T-cell (primary cell): ENCODE measurements around the gene TRMT61A. TPM values are rescaled to one million over a fixed set of nuclear protein-coding genes. Genes with fewer than 3 reads are reported as not detected.
A peak's percentile ranks its signal among the peaks of the same experiment; 100 is the strongest.
"Not testable (repeated sequence)": the region's sequence is repeated elsewhere in the genome, so short reads cannot be mapped to it uniquely, and the experiment has no call there.

Experiments
- ATAC-seq, 4 experiments: fragments of 200-7000 bp in 3 of 4; fragments of 150-1000 bp in 1 of 4; cut with Tn5 transposase; replicated peaks in 1 of 4; 1 replicate in 3 of 4; 2 replicates in 1 of 4; pipeline ENCODE4 v1.10.0; 2021; ENCODE audit warnings: moderate library complexity in 3 of 4, mild to moderate bottlenecking in 2 of 4, moderate number of reproducible peaks in 1 of 4
- CTCF ChIA-PET, 2 donors: fragments of 300-600 bp; sonication (Branson Sonifier 250); formaldehyde crosslinking; loops; one replicate each; lab custom pipeline; 2022; ENCODE audit warnings: antibody characterized with exemption in 2 of 2; lab: Charles Lee
- POLR2A ChIA-PET, 2 donors: fragments of 300-600 bp; sonication (Branson Sonifier 250); formaldehyde crosslinking; loops; one replicate each; lab custom pipeline; 2022; ENCODE audit warnings: antibody characterized with exemption in 2 of 2; lab: Charles Lee
- DNase-seq, 35 experiments: peaks; one replicate each; pipeline versions ENCODE4 v3.0.0 to v3.0.0-alpha.2; 2013 to 2023
- H3K27ac ChIP-seq: one replicate; pipeline ENCODE4 v1.5.1; 2013; ENCODE audit warnings: low read length
- H3K27me3 ChIP-seq, 2 experiments: replicated peaks in 1 of 2; 1 replicate in 1 of 2; 2 replicates in 1 of 2; pipeline versions ENCODE4 v1.6.1 to v1.7.0; 2013; ENCODE audit warnings: low read length in 1 of 2, mixed read lengths in 1 of 2; ENCODE audit not compliant: control insufficient read depth in 2 of 2, insufficient read depth in 2 of 2; ENCODE audit errors: extremely low read depth in 1 of 2
- H3K36me3 ChIP-seq, 2 donors: 1 replicate in 1 of 2; 2 replicates in 1 of 2; pipeline versions ENCODE4 v1.6.1 to v1.7.0; 2013; ENCODE audit warnings: low read length in 1 of 2; ENCODE audit not compliant: control insufficient read depth in 2 of 2, insufficient read depth in 1 of 2; ENCODE audit errors: extremely low read depth in 1 of 2
- H3K4me1 ChIP-seq, 2 experiments: 1 replicate in 1 of 2; 2 replicates in 1 of 2; pipeline versions ENCODE4 v1.6.1 to v1.7.0; 2013; ENCODE audit warnings: low read length in 2 of 2, mixed read lengths in 1 of 2; ENCODE audit not compliant: insufficient read depth in 2 of 2, control insufficient read depth in 1 of 2; ENCODE audit errors: extremely low read depth in 1 of 2
- H3K4me3 ChIP-seq, 2 donors: 1 replicate in 1 of 2; 2 replicates in 1 of 2; pipeline versions ENCODE4 v1.5.1 to v1.7.0; 2013; ENCODE audit warnings: mild to moderate bottlenecking in 2 of 2, low read length in 1 of 2, moderate library complexity in 1 of 2; ENCODE audit not compliant: control insufficient read depth in 1 of 2; ENCODE audit errors: extremely low read depth in 1 of 2
- H3K9me3 ChIP-seq: 2 replicates; pipeline ENCODE4 v1.7.0; 2013
- H3K27ac Mint-ChIP-seq, 2 donors: one replicate each; pipeline ENCODE4 v1.8.0; 2020 to 2021; ENCODE audit warnings: mild to moderate bottlenecking in 2 of 2, mixed read lengths in 2 of 2
- H3K27me3 Mint-ChIP-seq, 2 donors: one replicate each; pipeline ENCODE4 v1.8.0; 2021 to 2022; ENCODE audit warnings: mixed read lengths in 2 of 2
- H3K36me3 Mint-ChIP-seq: one replicate; pipeline ENCODE4 v1.8.0; 2021; ENCODE audit warnings: mixed read lengths
- H3K4me1 Mint-ChIP-seq, 3 donors: one replicate each; pipeline ENCODE4 v1.8.0; 2020 to 2022; ENCODE audit warnings: mixed read lengths in 3 of 3, mild to moderate bottlenecking in 1 of 3
- H3K4me3 Mint-ChIP-seq, 3 donors: one replicate each; pipeline ENCODE4 v1.8.0; 2020 to 2022; ENCODE audit warnings: mild to moderate bottlenecking in 3 of 3, mixed read lengths in 3 of 3, moderate library complexity in 3 of 3
- H3K9me3 Mint-ChIP-seq, 3 donors: one replicate each; pipeline ENCODE4 v1.8.0; 2020 to 2022; ENCODE audit warnings: mixed read lengths in 3 of 3
- WGBS: methylation state at CpG from one replicate; pipeline ENCODE4 v1.1.5; 2013; ENCODE audit warnings: missing lambda C conversion rate; ENCODE audit not compliant: insufficient coverage; 5-methylcytosine and 5-hydroxymethylcytosine counted together
- total RNA-seq, 35 experiments: library from RNA in 6 of 35; stranded (reverse) in 6 of 35; fragments of 120-200 nt in 1 of 35; gene quantifications; one replicate each; pipeline versions ENCODE4 v1.2.1 to v1.2.4 and lab custom pipeline; 2013 to 2026

TRMT61A gene
- total RNA-seq, 5 donors from 2014 or later (not counting 1 experiment from before 2014, with no cell fraction given): 10.0 to 20.3 (median 17.6) TPM

DNA sequence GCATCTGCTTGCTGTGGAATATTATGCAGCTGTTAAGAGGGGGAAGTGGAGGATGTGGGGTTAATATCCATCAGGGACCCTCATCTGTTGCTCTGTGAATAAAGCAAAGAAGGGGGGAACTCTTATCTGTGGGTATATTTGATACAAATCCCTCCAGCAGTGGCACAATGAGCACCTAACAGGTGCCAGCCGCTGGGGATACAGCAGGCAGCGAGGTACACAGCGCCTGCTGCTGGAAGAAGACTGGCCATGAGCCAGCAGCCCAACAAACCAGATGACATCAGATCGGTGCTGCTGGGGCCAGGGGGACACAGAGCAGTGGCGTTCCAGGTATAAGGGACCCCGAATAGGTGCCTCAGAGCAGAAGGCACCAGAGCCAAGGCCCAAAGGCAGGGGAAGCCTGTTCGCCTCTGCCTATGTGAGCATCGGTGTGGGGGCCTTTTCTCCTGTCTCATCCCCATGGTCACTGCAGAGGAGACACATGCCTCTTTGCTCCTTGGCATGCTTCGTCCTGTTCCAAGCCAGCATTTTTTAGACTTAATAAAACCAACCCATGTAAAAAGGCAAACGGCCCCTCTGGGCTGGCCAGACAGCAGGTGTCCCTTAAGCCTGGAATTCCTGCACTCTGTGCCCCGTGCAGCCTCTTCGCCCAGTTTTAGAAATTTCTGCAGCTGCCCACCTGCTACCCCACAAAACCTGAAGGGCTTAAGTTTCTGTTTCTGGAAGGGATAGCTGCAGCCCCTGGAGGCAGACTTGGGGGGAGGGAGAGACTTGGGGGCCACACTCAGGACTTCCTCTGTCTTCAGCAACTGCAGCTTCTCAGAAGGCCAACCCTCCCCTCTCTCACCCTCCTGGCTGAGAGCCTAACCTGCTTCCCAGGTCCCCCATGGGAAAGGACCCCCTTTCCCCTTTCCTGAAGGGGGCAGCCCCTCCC lies 4.7 kb upstream of the TRMT61A start:
- H3K4me1 Mint-ChIP-seq: peaks cover 17 to 28% (median 27%) of the 10 kb centered on the region in 3 donors

GRCh38 chr14:103525430-103526246 lies 3.4 kb upstream of the TRMT61A start:
- H3K4me3 ChIP-seq, H3K27me3 Mint-ChIP-seq, H3K9me3 ChIP-seq, CTCF ChIA-PET, H3K9me3 Mint-ChIP-seq, POLR2A ChIA-PET, H3K36me3 Mint-ChIP-seq, ATAC-seq, H3K27ac ChIP-seq, H3K36me3 ChIP-seq, DNase-seq, H3K4me3 Mint-ChIP-seq: not testable (repeated sequence)
- Mint-ChIP-seq H3K27ac (peak overlapping the region in 1 of 2 donors; percentile 44), H3K4me1 (peaks cover 28 to 37% (median 35%) of the 10 kb centered on the region in 3 donors)
- peaks cover 13 to 54% of the 10 kb centered on the region in 2 experiments for H3K4me1 ChIP-seq
- 88% methylated on average over 11 of the region's 17 CpGs for WGBS
- H3K27me3 ChIP-seq: peaks cover 3 to 33% of the 10 kb centered on the region in 2 experiments

More for the DNA sequence above, 4.7 kb upstream of the TRMT61A start:
- H3K27ac Mint-ChIP-seq: no peak overlapping the region
- no peaks in the 10 kb centered on the region for H3K9me3 ChIP-seq
- ChIA-PET POLR2A (no interaction called here), CTCF (no interaction called here)
- peaks cover 6 to 12% of the 10 kb centered on the region in 2 donors for H3K27me3 Mint-ChIP-seq
- H3K4me3 Mint-ChIP-seq: peak overlapping the region; percentile 31 to 52 (median 51)
- H3K36me3 Mint-ChIP-seq: no peaks in the 10 kb centered on the region
- H3K36me3 ChIP-seq: no peaks in the 10 kb centered on the region
- H3K27ac ChIP-seq: no peak overlapping the region
- H3K4me1 ChIP-seq: peaks cover 2 to 54% of the 10 kb centered on the region in 2 experiments
- DNase-seq (no peak), ATAC-seq (no peak)
- H3K4me3 ChIP-seq: no peak overlapping the region
- no peaks in the 10 kb centered on the region for H3K9me3 Mint-ChIP-seq
- WGBS: 83% methylated on average over 9 of the region's 12 CpGs
- peaks cover 3 to 46% of the 10 kb centered on the region in 2 experiments for H3K27me3 ChIP-seq

DNA sequence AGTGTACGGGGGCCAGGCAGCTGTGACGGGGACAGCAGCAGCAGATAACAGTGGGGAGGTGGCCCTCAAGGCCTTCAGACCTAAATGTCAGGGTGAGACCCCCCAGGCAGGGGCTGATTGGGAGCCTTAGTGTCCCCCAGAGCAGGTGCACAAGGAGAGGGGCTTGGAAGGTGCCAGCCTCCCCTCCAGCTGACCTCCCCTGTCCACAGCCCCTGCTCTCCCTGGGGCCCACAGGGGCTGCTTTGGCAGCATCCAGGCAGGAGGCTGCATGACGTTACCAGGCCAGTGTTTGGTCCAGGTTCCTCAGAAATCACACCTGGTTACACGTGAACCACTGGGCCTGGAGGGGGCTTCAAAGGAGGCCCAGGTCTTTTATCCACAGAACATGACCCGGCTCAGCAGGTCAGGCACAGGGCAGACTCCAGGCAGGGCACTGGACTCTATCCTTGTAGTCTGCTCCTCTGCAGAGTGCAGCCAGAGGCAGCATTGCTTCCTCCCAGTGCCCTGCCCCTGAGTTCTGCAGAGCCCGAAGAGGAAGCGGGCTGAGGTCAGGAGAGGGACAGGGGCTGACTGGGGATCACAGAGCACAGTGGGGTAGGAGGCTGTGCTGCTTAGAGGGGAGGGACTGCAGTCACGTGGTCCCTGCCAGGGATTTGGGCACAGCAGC lies 2.6 kb upstream of the TRMT61A start:
- Mint-ChIP-seq H3K27me3 (peaks cover 5 to 6% of the 10 kb centered on the region in 2 donors), H3K27ac (no peak overlapping the region), H3K9me3 (no peaks in the 10 kb centered on the region), H3K4me1 (peaks cover 33 to 44% (median 42%) of the 10 kb centered on the region in 3 donors), H3K4me3 (no peak overlapping the region), H3K36me3 (no peaks in the 10 kb centered on the region)
- H3K9me3 ChIP-seq: no peaks in the 10 kb centered on the region
- CTCF ChIA-PET: no interaction called here
- peaks cover 0 to 2% of the 10 kb centered on the region in 2 donors for H3K36me3 ChIP-seq
- H3K4me1 ChIP-seq: peaks cover 15 to 55% of the 10 kb centered on the region in 2 experiments
- no peak for DNase-seq
- WGBS: 75% methylated on average over 7 of the region's 8 CpGs
- H3K4me3 ChIP-seq: no peak overlapping the region
- H3K27me3 ChIP-seq: peaks cover 3 to 27% of the 10 kb centered on the region in 2 experiments
- H3K27ac ChIP-seq: no peak overlapping the region
- POLR2A ChIA-PET: no interaction called here
- ATAC-seq: no peak

GRCh38 chr14:103526914-103527248 lies 2.1 kb upstream of the TRMT61A start:
- no peaks in the 10 kb centered on the region for H3K9me3 Mint-ChIP-seq
- CTCF ChIA-PET: no interaction called here

DNA sequence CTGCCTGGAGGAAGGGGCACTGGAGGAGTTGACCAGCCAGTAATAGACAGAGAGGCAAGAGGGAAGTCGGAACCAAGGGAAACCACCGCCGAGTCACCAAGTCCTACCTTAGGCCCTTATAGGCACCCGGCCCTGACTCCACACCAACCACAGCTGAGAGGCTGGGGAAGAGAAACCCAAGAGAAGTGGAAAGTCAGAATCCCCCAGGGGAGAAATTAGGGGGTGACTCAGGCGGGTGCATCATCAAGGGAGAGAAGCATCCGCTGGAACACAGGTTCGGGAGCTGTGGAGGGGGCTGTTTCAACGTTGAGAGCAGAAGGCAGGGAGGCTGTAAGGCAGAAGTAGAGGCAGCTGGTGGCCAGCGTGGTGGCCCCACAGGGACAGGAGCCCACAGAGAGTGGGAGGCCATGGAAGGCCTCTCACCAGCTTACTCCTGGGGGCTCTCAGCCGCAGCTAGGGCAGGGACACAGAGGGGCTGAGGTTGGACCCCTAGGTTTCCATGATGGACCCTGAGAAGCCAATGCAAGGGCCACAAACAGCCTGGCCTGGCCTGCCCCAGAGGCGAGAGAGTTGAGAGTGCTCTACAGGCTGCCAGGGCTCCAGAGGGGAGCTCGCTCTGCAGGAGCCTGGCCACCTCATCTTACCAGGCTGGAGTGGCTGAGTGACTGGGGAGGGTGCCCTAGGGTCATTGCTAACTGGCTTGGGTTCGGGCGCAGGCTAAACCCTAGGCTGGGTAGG lies 1.4 kb upstream of the TRMT61A start:
- no peaks in the 10 kb centered on the region for H3K36me3 Mint-ChIP-seq

More at GRCh38 chr14:103526914-103527248, 2.1 kb upstream of the TRMT61A start:
- peaks cover 15 to 56% of the 10 kb centered on the region in 2 experiments for H3K4me1 ChIP-seq
- Mint-ChIP-seq H3K27me3 (peaks cover 5 to 6% of the 10 kb centered on the region in 2 donors), H3K4me3 (peak overlapping the region; percentile 55 to 93 (median 89)), H3K36me3 (no peaks in the 10 kb centered on the region), H3K27ac (peak overlapping the region in 1 of 2 donors; percentile 65), H3K4me1 (peaks cover 36 to 49% (median 45%) of the 10 kb centered on the region in 3 donors)
- no peak for DNase-seq
- ATAC-seq: no peak
- POLR2A ChIA-PET: no interaction called here
- H3K4me3 ChIP-seq: no peak overlapping the region
- no CpG with 5 or more reads among the region's 1 CpG for WGBS
- H3K9me3 ChIP-seq: no peaks in the 10 kb centered on the region
- no peak overlapping the region for H3K27ac ChIP-seq
- H3K27me3 ChIP-seq: peaks cover 3 to 24% of the 10 kb centered on the region in 2 experiments
- H3K36me3 ChIP-seq: peaks cover 0 to 2% of the 10 kb centered on the region in 2 donors

More for the DNA sequence above, 1.4 kb upstream of the TRMT61A start:
- ChIA-PET POLR2A (no interaction called here), CTCF (interaction anchor here (0.6 to 1.2 kb wide), 2 partner anchors 18 to 26 kb away, joined by 3 to 4 read pairs; no protein-coding TSS in a partner anchor)
- peaks cover 36 to 51% (median 48%) of the 10 kb centered on the region in 3 donors for H3K4me1 Mint-ChIP-seq
- no peak for ATAC-seq
- peak overlapping the region; percentile 55 to 93 (median 89) for H3K4me3 Mint-ChIP-seq
- Histone ChIP-seq H3K4me3 (no peak overlapping the region), H3K4me1 (peaks cover 13 to 51% of the 10 kb centered on the region in 2 experiments), H3K36me3 (peaks cover 0 to 7% of the 10 kb centered on the region in 2 donors), H3K27me3 (peaks cover 3 to 19% of the 10 kb centered on the region in 2 experiments), H3K9me3 (no peaks in the 10 kb centered on the region), H3K27ac (no peak overlapping the region)
- H3K27ac Mint-ChIP-seq: peak overlapping the region; percentile 52 to 65
- H3K27me3 Mint-ChIP-seq: peaks cover 5 to 6% of the 10 kb centered on the region in 2 donors
- WGBS: 75% methylated on average over 9 of the region's 14 CpGs
- peak in 1 of 35 experiments; percentile 38 for DNase-seq
- H3K9me3 Mint-ChIP-seq: no peaks in the 10 kb centered on the region
